AG09319 (cell line): ENCODE results near the gene CDK19.
A peak's percentile ranks its signal among the peaks of the same experiment; 100 is the strongest.

ENCODE experiments used
- DNase-seq: peaks from one replicate; pipeline ENCODE4 v3.0.0-alpha.2; 2010; ENCODE audit warnings: low read depth; ENCODE audit errors: extremely low read depth
- CTCF ChIP-seq: IDR thresholded peaks from 2 replicates; pipeline ENCODE4 v1.5.1; 2011; ENCODE audit warnings: low read depth, mild to moderate bottlenecking, inconsistent platforms, low read length, moderate library complexity

The CDK19 gene

GRCh38 chr6:110652520-110652919 is 162.7 kb downstream of the CDK19 start:
- DNase-seq, result no peak
- TF ChIP-seq CTCF, result no peak

GRCh38 chr6:110650755-110651154 is 164.5 kb downstream of the CDK19 start:
- no peak for DNase-seq
- TF ChIP-seq CTCF, result no peak

DNA sequence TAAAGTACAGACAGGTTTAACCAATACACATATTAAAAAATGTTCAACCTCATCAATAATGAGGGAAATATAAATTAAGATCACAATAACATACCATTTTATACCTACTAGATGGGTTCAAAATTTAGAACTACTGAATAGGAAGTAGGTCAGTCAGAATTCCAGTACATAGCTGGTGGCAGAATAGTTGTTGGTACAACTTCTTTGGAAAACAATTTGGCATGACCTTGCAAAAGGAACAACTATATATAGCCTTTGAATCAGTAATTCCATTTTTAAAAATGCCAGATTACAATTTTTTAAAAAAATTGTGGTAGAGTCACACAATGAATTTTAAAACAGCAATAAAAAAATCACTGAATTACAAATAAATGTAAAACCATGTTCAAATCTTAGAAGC is 165.6 kb downstream of the CDK19 start:
- TF ChIP-seq CTCF, result no peak
- no peak for DNase-seq

- DNase-seq, result no peak
- TF ChIP-seq CTCF, result peak; percentile 25
Observed at GRCh38 chr6:110646951-110647910, 168.0 kb downstream of the CDK19 start.

- TF ChIP-seq CTCF, result no peak
- DNase-seq, result no peak
Observed at GRCh38 chr6:110646419-110646698, 168.9 kb downstream of the CDK19 start.

- TF ChIP-seq CTCF, result no peak
- no peak for DNase-seq
Observed at GRCh38 chr6:110645685-110646418, 169.4 kb downstream of the CDK19 start.

GRCh38 chr6:110643175-110643574 is 172.1 kb downstream of the CDK19 start:
- DNase-seq, result no peak
- TF ChIP-seq CTCF, result no peak
